GM12875 (cell line): ENCODE measurements around the gene SEL1L2.

Experiments used
- H3K4me3 ChIP-seq: one replicate; pipeline ENCODE4 v1.5.1; 2011; ENCODE audit warnings: low read depth, low read length, control low read depth
- CTCF ChIP-seq: IDR thresholded peaks from 2 replicates; pipeline ENCODE4 v1.5.1; 2011; ENCODE audit warnings: low read depth, mild to moderate bottlenecking, control low read depth, inconsistent platforms, low read length, moderate library complexity, borderline replicate concordance; ENCODE audit not compliant: insufficient read depth

Gene SEL1L2

GRCh38 chr20:13814672-13815071, 175.7 kb downstream of the SEL1L2 start:
- H3K4me3 ChIP-seq = no peak overlapping the region
- TF ChIP-seq CTCF = no peak

GRCh38 chr20:13813910-13814309, 176.5 kb downstream of the SEL1L2 start:
- no peak overlapping the region for H3K4me3 ChIP-seq
- no peak for TF ChIP-seq CTCF

- H3K4me3 ChIP-seq = no peak overlapping the region
- TF ChIP-seq CTCF = no peak
These were observed 180.0 kb downstream of the SEL1L2 start for GRCh38 chr20:13810446-13810845.

GRCh38 chr20:13809855-13810254, 180.6 kb downstream of the SEL1L2 start:
- no peak for TF ChIP-seq CTCF
- no peak overlapping the region for H3K4me3 ChIP-seq

GRCh38 chr20:13809373-13809772, 181.0 kb downstream of the SEL1L2 start:
- TF ChIP-seq CTCF = no peak
- no peak overlapping the region for H3K4me3 ChIP-seq

- H3K4me3 ChIP-seq = no peak overlapping the region
- no peak for TF ChIP-seq CTCF
These were observed 189.7 kb downstream of the SEL1L2 start for GRCh38 chr20:13800728-13801134.

GRCh38 chr20:13799974-13800373, 190.4 kb downstream of the SEL1L2 start:
- no peak overlapping the region for H3K4me3 ChIP-seq
- no peak for TF ChIP-seq CTCF
